GM19438 (cell line): ENCODE results near the gene PAAF1.

ENCODE experiments used
- ATAC-seq: cut with Tn5 transposase; IDR thresholded peaks from one replicate; pipeline ENCODE4 v1.9.1; 2021; ENCODE audit warnings: low read depth; ENCODE audit not compliant: unreplicated experiment

The PAAF1 gene

GRCh38 chr11:73942010-73942409, 65.2 kb downstream of the PAAF1 start:
- ATAC-seq, result no peak

GRCh38 chr11:73944085-73944484, 67.3 kb downstream of the PAAF1 start:
- ATAC-seq, result no peak

- no peak for ATAC-seq
Observed at GRCh38 chr11:73944901-73945300, 68.1 kb downstream of the PAAF1 start.

GRCh38 chr11:73945396-73945795, 68.6 kb downstream of the PAAF1 start:
- no peak for ATAC-seq

- no peak for ATAC-seq
Observed at GRCh38 chr11:73946798-73947458, 70.1 kb downstream of the PAAF1 start.

- ATAC-seq, result no peak
Observed at GRCh38 chr11:73949246-73949645, 72.4 kb downstream of the PAAF1 start.

GRCh38 chr11:73949912-73950311, 73.1 kb downstream of the PAAF1 start:
- no peak for ATAC-seq

GRCh38 chr11:73950869-73951710, 74.3 kb downstream of the PAAF1 start, which contains the start of gene DNAJB13:
DNAJB13 (plus strand) TSS chr11:73951026; CDS start chr11:73951070, 44 bp downstream.
- peak; percentile 83 for ATAC-seq

GRCh38 chr11:73951797-73952196, 75.0 kb downstream of the PAAF1 start:
- ATAC-seq, result no peak

GRCh38 chr11:73956876-73957653, 80.3 kb downstream of the PAAF1 start:
- no peak for ATAC-seq

GRCh38 chr11:73957654-73958361, 81.0 kb downstream of the PAAF1 start:
- no peak for ATAC-seq

- ATAC-seq, result no peak
Observed at GRCh38 chr11:73958521-73959141, 81.8 kb downstream of the PAAF1 start.

- no peak for ATAC-seq
Observed at GRCh38 chr11:73961321-73961720, 84.5 kb downstream of the PAAF1 start.

GRCh38 chr11:73962101-73962705, 85.4 kb downstream of the PAAF1 start:
- ATAC-seq, result no peak

GRCh38 chr11:73963861-73964260, 87.1 kb downstream of the PAAF1 start:
- no peak for ATAC-seq

GRCh38 chr11:73965076-73965763, 88.4 kb downstream of the PAAF1 start:
- no peak for ATAC-seq

- no peak for ATAC-seq
Observed at GRCh38 chr11:73965764-73966121, 88.9 kb downstream of the PAAF1 start.

GRCh38 chr11:73968356-73968966, 91.7 kb downstream of the PAAF1 start:
- ATAC-seq, result no peak

GRCh38 chr11:73969091-73969490, 92.3 kb downstream of the PAAF1 start:
- ATAC-seq, result no peak
